B cell (primary cell): ENCODE data around the gene IPO8. TPM values are rescaled to one million over a fixed set of nuclear protein-coding genes. Genes with fewer than 3 reads are reported as not detected.

Experiments
- ATAC-seq: fragments of 200-7000 bp; cut with Tn5 transposase; one replicate; pipeline ENCODE4 v1.10.0; 2021; ENCODE audit warnings: low read depth, mild to moderate bottlenecking, moderate number of reproducible peaks, moderate library complexity
- CTCF ChIA-PET: fragments of 350-600 bp; sonication (Branson Sonifier 250); formaldehyde crosslinking; loops from one replicate; lab custom pipeline; 2021; ENCODE audit warnings: antibody characterized with exemption, inconsistent platforms; lab: Charles Lee
- POLR2A ChIA-PET: fragments of 350-600 bp; sonication (Branson Sonifier 250); formaldehyde crosslinking; loops from one replicate; lab custom pipeline; 2021; ENCODE audit warnings: antibody characterized with exemption; lab: Charles Lee
- DNase-seq: peaks from one replicate; pipeline ENCODE4 v3.0.0; 2013
- H2AFZ ChIP-seq: 2 replicates; pipeline ENCODE4 v1.6.1; 2012; ENCODE audit warnings: mild to moderate bottlenecking, low read depth, low read length; ENCODE audit not compliant: insufficient read depth, poor library complexity, severe bottlenecking
- H3K27ac ChIP-seq, 2 donors: 1 replicate in 1 of 2; 2 replicates in 1 of 2; pipeline ENCODE4 v1.5.1; 2012 to 2013; ENCODE audit warnings: low read length in 2 of 2, mild to moderate bottlenecking in 2 of 2, moderate library complexity in 1 of 2
- H3K27me3 ChIP-seq, 4 experiments: fragments of 200-600 bp in 1 of 4; sonication (generic) in 1 of 4; replicated peaks in 1 of 4; 1 replicate in 2 of 4; 2 replicates in 2 of 4; pipeline versions ENCODE4 v1.6.1 to v1.7.0; 2013 to 2016; ENCODE audit warnings: low read length in 3 of 4, mild to moderate bottlenecking in 2 of 4, mixed read lengths in 1 of 4, moderate library complexity in 1 of 4; ENCODE audit not compliant: insufficient read depth in 4 of 4, control insufficient read depth in 3 of 4; ENCODE audit errors: control extremely low read depth in 1 of 4
- H3K36me3 ChIP-seq, 2 experiments: replicated peaks in 1 of 2; 1 replicate in 1 of 2; 2 replicates in 1 of 2; pipeline versions ENCODE4 v1.6.1 to v1.7.1; 2013; ENCODE audit warnings: low read length in 1 of 2; ENCODE audit not compliant: insufficient read depth in 2 of 2, control insufficient read depth in 1 of 2; ENCODE audit errors: control extremely low read depth in 1 of 2, extremely low read depth in 1 of 2
- H3K4me1 ChIP-seq, 2 donors: fragments of 200-600 bp in 1 of 2; sonication (generic) in 1 of 2; 1 replicate in 1 of 2; 2 replicates in 1 of 2; pipeline versions ENCODE4 v1.5.1 to v1.6.1; 2013 to 2017; ENCODE audit warnings: low read length in 2 of 2; ENCODE audit not compliant: control insufficient read depth in 2 of 2, insufficient read depth in 2 of 2
- H3K4me2 ChIP-seq: replicated peaks from 2 replicates; pipeline ENCODE3; 2012; ENCODE audit warnings: mild to moderate bottlenecking, low read depth, low read length; ENCODE audit not compliant: poor library complexity, severe bottlenecking
- H3K4me3 ChIP-seq, 5 experiments: fragments of 200-600 bp in 1 of 5; sonication (generic) in 1 of 5; 1 replicate in 3 of 5; 2 replicates in 2 of 5; pipeline versions ENCODE4 v1.5.1 to v1.7.0; 2011 to 2016; ENCODE audit warnings: low read length in 4 of 5, mild to moderate bottlenecking in 4 of 5, low read depth in 2 of 5, control low read depth in 1 of 5, moderate library complexity in 1 of 5; ENCODE audit not compliant: insufficient read depth in 1 of 5; ENCODE audit errors: control extremely low read depth in 1 of 5, extremely low read depth in 1 of 5
- H3K79me2 ChIP-seq: fragments of 200-600 bp; sonication (generic); one replicate; pipeline ENCODE4 v1.6.0; 2016; ENCODE audit warnings: low read length; ENCODE audit not compliant: control insufficient read depth, insufficient read depth
- H3K9ac ChIP-seq: fragments of 200-600 bp; sonication (generic); 2 replicates; pipeline ENCODE4 v1.6.1; 2017; ENCODE audit warnings: mild to moderate bottlenecking, low read length, moderate library complexity
- H3K9me3 ChIP-seq, 3 donors: one replicate each; pipeline versions ENCODE4 v1.6.1 to v1.7.1; 2013; ENCODE audit warnings: low read length in 2 of 3; ENCODE audit not compliant: control insufficient read depth in 2 of 3, insufficient read depth in 1 of 3; ENCODE audit errors: control extremely low read depth in 1 of 3
- H4K20me1 ChIP-seq: 2 replicates; pipeline ENCODE4 v1.6.0; 2012; ENCODE audit warnings: mild to moderate bottlenecking, low read length; ENCODE audit not compliant: insufficient read depth, control insufficient read depth, poor library complexity, severe bottlenecking
- H3K27ac Mint-ChIP-seq: one replicate; pipeline ENCODE4 v1.8.0; 2021; ENCODE audit warnings: mixed read lengths
- H3K27me3 Mint-ChIP-seq: one replicate; pipeline ENCODE4 v1.8.0; 2021; ENCODE audit warnings: mixed read lengths
- H3K4me1 Mint-ChIP-seq: one replicate; pipeline ENCODE4 v1.8.0; 2021; ENCODE audit warnings: mixed read lengths
- H3K4me3 Mint-ChIP-seq: one replicate; pipeline ENCODE4 v1.8.0; 2021; ENCODE audit warnings: mixed read lengths
- H3K9me3 Mint-ChIP-seq: one replicate; pipeline ENCODE4 v1.8.0; 2022; ENCODE audit warnings: mixed read lengths; ENCODE audit not compliant: insufficient read depth
- CTCF ChIP-seq: fragments of 200-600 bp; IDR thresholded peaks from one replicate; pipeline ENCODE4 v1.8.0; 2022; ENCODE audit warnings: antibody characterized with exemption, mild to moderate bottlenecking
- EZH2 ChIP-seq: IDR thresholded peaks from 2 replicates; pipeline ENCODE4 v1.6.1; 2012; ENCODE audit warnings: borderline replicate concordance, low read depth, mild to moderate bottlenecking, moderate library complexity, low read length; ENCODE audit not compliant: insufficient read depth, poor library complexity, severe bottlenecking
- WGBS: methylation state at CpG from one replicate; pipeline ENCODE4 v1.1.5; 2013; ENCODE audit warnings: missing lambda C conversion rate; ENCODE audit not compliant: insufficient coverage; 5-methylcytosine and 5-hydroxymethylcytosine counted together
- intact Hi-C: fragments of 100-400 bp; cut with micrococcal nuclease; formaldehyde crosslinking; loops from one replicate; pipeline ENCODE4 v1.10.0; 2022
- polyA plus RNA-seq: library from polyadenylated mRNA; depleted of rRNA; stranded (reverse); fragments of >200 nt; gene quantifications from 2 replicates; pipeline ENCODE4 v1.2.3, GENCODE V29; 2012
- total RNA-seq, 2 donors: library from RNA; stranded (reverse); fragments of 120-200 nt in 1 of 2; gene quantifications; 1 replicate in 1 of 2; 2 replicates in 1 of 2; pipeline versions ENCODE4 v1.2.3 to v1.2.4, GENCODE V29; 2013 to 2022

The IPO8 gene
- total and polyA plus RNA-seq, 2 donors (not counting 1 experiment from before 2014, with no cell fraction given): 7.5 to 58.1 TPM

- Histone ChIP-seq H4K20me1 (no peaks in the 10 kb centered on the region), H3K4me2 (no peak overlapping the region), H3K79me2 (no peaks in the 10 kb centered on the region), H3K27me3 (no peaks in the 10 kb centered on the region), H2AFZ (no peak overlapping the region), H3K36me3 (peaks cover 5 to 13% of the 10 kb centered on the region in 2 experiments), H3K27ac (no peak overlapping the region), H3K9ac (no peak overlapping the region), H3K4me1 (no peaks in the 10 kb centered on the region), H3K9me3 (no peaks in the 10 kb centered on the region), H3K4me3 (no peak overlapping the region)
- ChIA-PET CTCF (interaction anchor here (1.0 to 2.0 kb wide), 2 partner anchors 10 to 101 kb away, joined by 4 to 6 read pairs; partner anchors contain the start of gene IPO8), POLR2A (no interaction called here)
- no peaks in the 10 kb centered on the region for H3K9me3 Mint-ChIP-seq
- H3K4me1 Mint-ChIP-seq: no peaks in the 10 kb centered on the region
- H3K4me3 Mint-ChIP-seq: no peak overlapping the region
- DNase-seq: no peak
- intact Hi-C loops: no loop called here
- no peak overlapping the region for H3K27ac Mint-ChIP-seq
- no peaks in the 10 kb centered on the region for H3K27me3 Mint-ChIP-seq
- ATAC-seq: no peak
- WGBS: no CpG with 5 or more reads among the region's 2 CpGs
- TF ChIP-seq EZH2 (no peak), CTCF (no peak)
Measured at GRCh38 chr12:30706476-30706875, 10.8 kb upstream of the IPO8 start.

- no peak overlapping the region for H3K9ac ChIP-seq
- H3K27me3 ChIP-seq: no peaks in the 10 kb centered on the region
- ChIA-PET POLR2A (no interaction called here), CTCF (interaction anchor here (1.2 kb wide), 1 partner anchor 20 kb away, joined by 3 read pairs; no protein-coding TSS in a partner anchor)
- H3K36me3 ChIP-seq: no peaks in the 10 kb centered on the region
- no peak overlapping the region for H3K4me3 Mint-ChIP-seq
- no peaks in the 10 kb centered on the region for H3K27me3 Mint-ChIP-seq
- H3K4me1 ChIP-seq: peaks cover 5 to 7% of the 10 kb centered on the region in 2 donors
- DNase-seq (no peak), ATAC-seq (no peak)
- no peak overlapping the region for H3K4me3 ChIP-seq
- peaks cover 2% of the 10 kb centered on the region for H3K4me1 Mint-ChIP-seq
- H3K4me2 ChIP-seq: no peak overlapping the region
- no peak overlapping the region for H2AFZ ChIP-seq
- no peaks in the 10 kb centered on the region for H4K20me1 ChIP-seq
- no peaks in the 10 kb centered on the region for H3K9me3 ChIP-seq
- no peak overlapping the region for H3K27ac ChIP-seq
- H3K27ac Mint-ChIP-seq: no peak overlapping the region
- TF ChIP-seq CTCF (no peak), EZH2 (no peak)
- H3K79me2 ChIP-seq: peaks cover 4% of the 10 kb centered on the region
- intact Hi-C loops: no loop called here
- no peaks in the 10 kb centered on the region for H3K9me3 Mint-ChIP-seq
Measured at GRCh38 chr12:30701056-30701455, 5.4 kb upstream of the IPO8 start.
